Lung (tissue), 12 donors: ENCODE data around the gene DENND2D. TPM values are rescaled to one million over a fixed set of nuclear protein-coding genes. Genes with fewer than 3 reads are reported as not detected.

Experiments
- ATAC-seq: fragments of 200-7000 bp; cut with Tn5 transposase; one replicate; pipeline ENCODE4 v1.9.1; 2020; ENCODE audit warnings: moderate number of reproducible peaks; ENCODE audit not compliant: insufficient read depth, low FRiP score
- DNase-seq, 3 donors: peaks; one replicate each; pipeline ENCODE4 v3.0.0-alpha.2; 2013 to 2017
- H3K27ac ChIP-seq, 2 donors: one replicate each; pipeline ENCODE4 v1.5.1; 2013; ENCODE audit warnings: mild to moderate bottlenecking in 2 of 2, moderate library complexity in 2 of 2, control low read depth in 1 of 2, inconsistent platforms in 1 of 2, low read depth in 1 of 2, low read length in 1 of 2
- H3K27me3 ChIP-seq, 3 donors: one replicate each; pipeline ENCODE4 v1.5.1; 2013; ENCODE audit warnings: low read length in 2 of 3; ENCODE audit not compliant: control insufficient read depth in 3 of 3, insufficient read depth in 3 of 3
- H3K36me3 ChIP-seq, 4 donors: one replicate each; pipeline ENCODE4 v1.5.1; 2013; ENCODE audit warnings: low read length in 4 of 4, mild to moderate bottlenecking in 1 of 4, moderate library complexity in 1 of 4; ENCODE audit not compliant: control insufficient read depth in 4 of 4, insufficient read depth in 4 of 4
- H3K4me1 ChIP-seq, 5 donors: one replicate each; pipeline ENCODE4 v1.5.1; 2013; ENCODE audit warnings: low read length in 5 of 5, mild to moderate bottlenecking in 2 of 5, moderate library complexity in 1 of 5; ENCODE audit not compliant: control insufficient read depth in 5 of 5, insufficient read depth in 5 of 5
- H3K4me3 ChIP-seq: one replicate; pipeline ENCODE4 v1.5.1; 2013; ENCODE audit warnings: mild to moderate bottlenecking, control low read depth, moderate library complexity
- H3K9ac ChIP-seq, 2 donors: one replicate each; pipeline ENCODE4 v1.5.1; 2013; ENCODE audit warnings: low read length in 2 of 2, control low read depth in 1 of 2; ENCODE audit not compliant: insufficient read depth in 1 of 2
- H3K9me3 ChIP-seq, 4 donors: one replicate each; pipeline ENCODE4 v1.5.1; 2013; ENCODE audit warnings: low read length in 3 of 4, mild to moderate bottlenecking in 1 of 4, moderate library complexity in 1 of 4; ENCODE audit not compliant: control insufficient read depth in 4 of 4, insufficient read depth in 3 of 4
- CTCF ChIP-seq: IDR thresholded peaks from 2 replicates; pipeline ENCODE4 v1.5.1; 2012; ENCODE audit warnings: mild to moderate bottlenecking; ENCODE audit errors: control extremely low read depth, extremely low read depth
- WGBS, 2 donors: extraction: QIAGEN DNeasy Blood & Tissue Kit; methylation state at CpG; one replicate each; pipeline ENCODE4 v1.1.7; 2013; 5-methylcytosine and 5-hydroxymethylcytosine counted together
- polyA plus RNA-seq, 2 donors: library from polyadenylated mRNA; stranded (reverse); fragments of 200-250 nt; gene quantifications; one replicate each; pipeline ENCODE4 v1.2.1, GENCODE V29; 2013
- total RNA-seq, 2 donors: library from RNA; depleted of rRNA in 1 of 2; stranded (reverse); fragments of >200 nt in 1 of 2; gene quantifications; one replicate each; pipeline ENCODE4 v1.2.1, GENCODE V29; 2014 to 2021
- donor health status: control.
- donor health status: control.
- donor health status: Bipolar disorder and iron deficiency.
- donor health status: healthy.
- donor health status: DM: yes; HTN: yes; CAD: no.

The DENND2D gene
- total and polyA plus RNA-seq, 4 donors = 39.3 to 71.7 (median 55.5) TPM

- H3K27me3 ChIP-seq = peaks cover 0 to 20% (median 3%) of the 10 kb centered on the region in 3 donors
- no peak overlapping the region for H3K9ac ChIP-seq
- no peak overlapping the region for H3K4me3 ChIP-seq
- H3K9me3 ChIP-seq = no peaks in the 10 kb centered on the region
- WGBS, 2 donors = 59 to 70% methylated on average over 5 of the region's 5 CpGs
- H3K27ac ChIP-seq = peak overlapping the region in 1 of 2 donors; percentile 78
- H3K4me1 ChIP-seq = peaks cover 0 to 30% (median 2%) of the 10 kb centered on the region in 5 donors
- TF ChIP-seq CTCF = no peak
- peaks cover 0 to 13% (median 0%) of the 10 kb centered on the region in 4 donors for H3K36me3 ChIP-seq
- DNase-seq = no peak
- no peak for ATAC-seq
Measured at GRCh38 chr1:111201275-111202090, 1.0 kb upstream of the DENND2D start.

- no peaks in the 10 kb centered on the region for H3K9me3 ChIP-seq
- H3K4me3 ChIP-seq = no peak overlapping the region
- peaks cover 0 to 17% (median 3%) of the 10 kb centered on the region in 3 donors for H3K27me3 ChIP-seq
- DNase-seq (no peak), ATAC-seq (no peak)
- no peak for TF ChIP-seq CTCF
- 49 to 81% methylated on average over 3 of the region's 3 CpGs for WGBS, 2 donors
- peaks cover 0 to 30% (median 2%) of the 10 kb centered on the region in 5 donors for H3K4me1 ChIP-seq
- peaks cover 0 to 16% (median 0%) of the 10 kb centered on the region in 4 donors for H3K36me3 ChIP-seq
- H3K27ac ChIP-seq = peak overlapping the region in 1 of 2 donors; percentile 86
- H3K9ac ChIP-seq = no peak overlapping the region
Measured at GRCh38 chr1:111200802-111201161, 336 bp upstream of the DENND2D start.

- ATAC-seq (no peak), DNase-seq (no peak)
- Histone ChIP-seq H3K9ac (no peak overlapping the region), H3K27ac (peak overlapping the region in 1 of 2 donors; percentile 86), H3K4me3 (peak overlapping the region; percentile 23), H3K4me1 (peaks cover 0 to 28% (median 9%) of the 10 kb centered on the region in 5 donors), H3K9me3 (no peaks in the 10 kb centered on the region), H3K27me3 (peaks cover 0 to 5% (median 0%) of the 10 kb centered on the region in 3 donors), H3K36me3 (peaks cover 0 to 22% (median 0%) of the 10 kb centered on the region in 4 donors)
- WGBS, 2 donors = 80 to 86% methylated on average over 3 of the region's 3 CpGs
- no peak for TF ChIP-seq CTCF
Measured at GRCh38 chr1:111199329-111199728, 1.1 kb downstream of the DENND2D start.
